ENCODE measurements around the gene SPATA19.

The SPATA19 gene

DNA sequence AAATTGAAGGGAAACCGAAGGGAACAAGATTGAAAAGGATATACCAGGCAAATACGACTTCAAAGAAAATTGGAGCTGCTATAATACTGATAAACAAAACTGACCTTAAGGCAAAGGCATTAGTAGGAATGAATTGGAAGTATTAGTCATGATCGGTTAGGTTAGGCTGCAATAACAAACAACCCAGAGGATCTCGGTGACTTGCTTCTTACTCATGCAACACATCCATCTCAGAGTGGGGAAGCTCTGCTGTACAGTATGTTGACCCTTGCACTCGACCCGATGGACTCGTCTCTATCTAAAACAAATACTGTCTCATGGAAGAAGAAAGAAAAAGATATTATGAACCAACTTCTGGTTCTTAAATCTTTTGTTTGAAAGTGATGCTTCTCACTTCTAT is 42.3 kb downstream of the SPATA19 start:
- H3K4me2 ChIP-seq, result no peak overlapping the region
- H3K9ac ChIP-seq, result no peak overlapping the region
- no peak for TF ChIP-seq Cebpa-rat (IDR thresholded peaks at IDR 0.05)
- peaks cover 0 to under 1% (median 0%) of the 10 kb centered on the region in 10 experiments; a peak in 1 of 20 replicates for H3K4me1 ChIP-seq
- H3K27ac ChIP-seq, result no peak overlapping the region
- H4K20me1 ChIP-seq, result no peaks in the 10 kb centered on the region; a peak in 1 of 22 replicates
- no peaks in the 10 kb centered on the region for H3K27me3 ChIP-seq
- H3K9me3 ChIP-seq (replicated peaks in 1 of 11), result peaks cover 0 to 4% (median 0%) of the 10 kb centered on the region in 11 experiments; a peak in 1 of 22 replicates
- H3K36me3 ChIP-seq, result no peaks in the 10 kb centered on the region
- no peak overlapping the region for H3K4me3 ChIP-seq

DNA sequence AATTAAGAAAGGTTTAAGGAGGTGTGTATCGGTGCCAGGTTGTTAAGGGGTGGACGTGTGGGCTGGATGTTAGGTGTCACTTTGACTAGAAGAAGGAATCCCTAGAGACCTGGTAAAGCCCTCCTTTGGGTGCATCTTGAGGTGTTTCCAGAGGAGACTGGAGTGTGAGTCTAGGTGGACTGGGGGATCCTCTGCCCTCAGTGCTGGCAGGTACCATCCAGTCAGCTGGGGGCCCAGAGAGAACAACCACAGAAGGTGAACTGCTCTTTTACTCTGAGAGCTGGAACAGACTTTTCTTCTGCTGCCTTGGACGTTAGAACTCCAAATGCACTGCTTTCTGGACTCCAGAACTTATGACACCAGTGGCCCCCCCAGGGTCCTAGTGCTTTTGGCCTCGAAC is 44.0 kb downstream of the SPATA19 start:
- H3K36me3 ChIP-seq, result no peaks in the 10 kb centered on the region
- no peak for TF ChIP-seq Cebpa-rat (IDR thresholded peaks at IDR 0.05)
- no peak overlapping the region for H3K4me2 ChIP-seq
- H3K4me3 ChIP-seq, result no peak overlapping the region
- no peak overlapping the region for H3K9ac ChIP-seq
- peaks cover 0 to 20% (median 4%) of the 10 kb centered on the region in 11 experiments; a peak in 13 of 22 replicates for H3K9me3 ChIP-seq (replicated peaks in 1 of 11)
- H4K20me1 ChIP-seq, result no peaks in the 10 kb centered on the region; a peak in 1 of 22 replicates
- H3K27ac ChIP-seq, result no peak overlapping the region
- H3K27me3 ChIP-seq, result no peaks in the 10 kb centered on the region
- no peaks in the 10 kb centered on the region for H3K4me1 ChIP-seq

DNA sequence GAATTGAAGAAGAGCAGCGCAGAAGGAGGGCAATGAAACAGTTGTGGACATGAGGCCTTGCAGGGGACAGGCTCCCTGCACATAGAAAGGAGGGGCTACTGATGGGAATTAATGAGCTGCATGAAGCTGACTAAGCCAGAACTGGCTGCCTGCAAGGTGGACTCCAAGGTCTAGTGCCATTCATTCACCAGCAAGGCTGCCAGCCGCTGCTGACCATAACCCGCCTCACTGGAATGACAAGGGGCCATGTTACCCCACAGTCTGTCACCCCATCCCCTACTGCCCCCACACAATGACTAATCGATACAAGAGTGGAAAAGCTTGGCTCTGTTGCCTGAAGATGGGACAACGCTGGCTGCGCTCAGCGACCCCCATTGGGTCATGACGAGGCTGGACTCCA is 44.6 kb downstream of the SPATA19 start:
- H3K27ac ChIP-seq, result no peak overlapping the region
- no peaks in the 10 kb centered on the region for H3K4me1 ChIP-seq
- no peaks in the 10 kb centered on the region; a peak in 1 of 22 replicates for H4K20me1 ChIP-seq
- H3K36me3 ChIP-seq, result no peaks in the 10 kb centered on the region
- no peak overlapping the region for H3K4me3 ChIP-seq
- no peak overlapping the region for H3K4me2 ChIP-seq
- H3K9ac ChIP-seq, result no peak overlapping the region
- no peaks in the 10 kb centered on the region for H3K27me3 ChIP-seq
- peaks cover 2 to 27% (median 10%) of the 10 kb centered on the region in 11 experiments for H3K9me3 ChIP-seq (replicated peaks in 1 of 11)
- no peak for TF ChIP-seq Cebpa-rat (IDR thresholded peaks at IDR 0.05)

DNA sequence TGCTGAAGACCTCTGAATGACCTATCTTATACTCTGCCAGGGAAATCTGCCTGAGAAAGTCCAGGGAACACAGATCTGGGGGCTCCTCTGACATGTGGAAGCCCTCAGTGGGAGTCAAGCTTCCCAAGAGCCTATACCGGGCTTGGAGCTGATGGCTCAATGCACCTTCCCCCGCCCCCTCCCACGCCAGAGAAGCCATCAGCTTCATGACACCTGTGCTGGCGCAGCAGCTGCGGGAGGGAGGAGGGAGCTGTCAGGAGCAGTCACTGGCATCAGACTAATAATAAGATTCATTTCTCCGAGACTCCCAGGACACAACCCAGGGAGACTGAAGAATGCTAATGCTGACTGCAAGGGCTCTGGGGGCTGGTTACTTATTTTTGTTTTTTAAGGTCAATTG is 47.8 kb downstream of the SPATA19 start:
- H3K4me3 ChIP-seq, result no peak overlapping the region
- no peak overlapping the region for H3K27ac ChIP-seq
- H3K9ac ChIP-seq, result no peak overlapping the region

DNA sequence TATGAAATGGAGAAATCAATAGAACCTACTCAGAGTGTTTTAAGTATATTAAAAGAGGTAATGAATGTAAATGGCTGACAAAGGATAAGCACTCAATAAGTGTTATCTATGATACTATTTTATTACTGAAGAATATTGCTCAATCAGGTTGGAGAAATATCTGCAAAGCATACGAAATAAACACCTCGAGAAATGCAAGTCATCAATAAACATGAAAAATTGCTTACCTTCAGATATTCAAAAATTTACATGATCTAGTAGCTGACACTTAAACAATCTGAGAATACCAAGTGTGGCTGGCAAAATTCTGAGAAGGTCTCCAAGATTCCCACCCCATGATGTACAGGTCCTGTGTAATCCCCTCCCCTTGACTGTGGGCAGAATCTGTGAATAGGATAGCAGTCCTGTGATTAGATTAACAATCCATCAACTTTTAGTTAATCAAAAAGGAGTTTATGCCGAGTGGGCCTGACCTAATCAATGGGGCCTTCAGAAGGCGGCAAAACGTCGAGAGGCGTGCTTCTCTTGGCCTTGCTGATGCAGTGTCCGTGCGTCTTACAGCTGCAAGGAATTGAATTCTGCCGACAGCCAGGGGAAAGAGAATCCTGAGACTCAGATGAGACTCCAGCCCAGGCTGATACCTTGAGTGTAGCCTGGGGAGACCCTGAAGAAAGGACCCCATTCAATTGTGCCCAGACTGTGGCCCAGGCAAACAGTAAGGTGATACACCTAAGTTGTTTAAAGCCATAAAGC is 49.1 kb downstream of the SPATA19 start:
- Histone ChIP-seq H3K4me2 (no peak overlapping the region), H3K9me3 (replicated peaks in 1 of 11) (peaks cover 34 to 65% (median 47%) of the 10 kb centered on the region in 11 experiments), H3K27ac (no peak overlapping the region), H3K4me1 (peaks cover 0 to 10% (median 8%) of the 10 kb centered on the region in 10 experiments; a peak in 15 of 20 replicates), H3K36me3 (no peaks in the 10 kb centered on the region), H3K4me3 (no peak overlapping the region), H4K20me1 (no peaks in the 10 kb centered on the region; a peak in 1 of 22 replicates), H3K27me3 (no peaks in the 10 kb centered on the region), H3K9ac (no peak overlapping the region)
- no peak for TF ChIP-seq Cebpa-rat (IDR thresholded peaks at IDR 0.05)

More for the DNA sequence above, 47.8 kb downstream of the SPATA19 start:
- Histone ChIP-seq H3K36me3 (no peaks in the 10 kb centered on the region), H4K20me1 (no peaks in the 10 kb centered on the region; a peak in 1 of 22 replicates), H3K27me3 (no peaks in the 10 kb centered on the region), H3K4me1 (no peaks in the 10 kb centered on the region), H3K9me3 (replicated peaks in 1 of 11) (peaks cover 32 to 58% (median 41%) of the 10 kb centered on the region in 11 experiments), H3K4me2 (no peak overlapping the region)
- TF ChIP-seq Cebpa-rat (IDR thresholded peaks at IDR 0.05), result no peak

DNA sequence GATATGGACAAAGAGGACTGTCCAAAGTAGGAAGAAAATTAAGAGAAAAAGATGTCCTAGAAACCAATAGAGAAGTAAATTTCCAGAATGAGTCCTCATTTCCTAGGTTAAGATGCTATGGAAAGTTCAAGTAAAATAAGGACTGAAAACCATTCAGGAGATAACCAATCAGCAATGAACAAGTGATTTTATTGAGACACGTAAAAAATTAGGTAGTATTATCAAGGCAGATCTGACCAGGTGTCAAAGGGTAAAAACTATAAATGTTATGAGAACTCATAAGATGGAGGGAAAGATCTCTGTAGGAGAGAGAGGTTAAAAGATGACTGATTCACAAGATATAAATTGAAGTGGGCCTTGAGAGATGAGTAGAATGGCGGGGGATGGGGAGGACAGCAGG is 50.2 kb downstream of the SPATA19 start:
- H3K4me3 ChIP-seq, result no peak overlapping the region
- H3K27ac ChIP-seq, result no peak overlapping the region
- H3K4me1 ChIP-seq, result peaks cover 0 to 21% (median 17%) of the 10 kb centered on the region in 10 experiments; a peak in 15 of 20 replicates
- no peak for TF ChIP-seq Cebpa-rat (IDR thresholded peaks at IDR 0.05)
- H3K4me2 ChIP-seq, result no peak overlapping the region
- H3K9ac ChIP-seq, result no peak overlapping the region
- H3K9me3 ChIP-seq (replicated peaks in 1 of 11), result peaks cover 34 to 75% (median 47%) of the 10 kb centered on the region in 11 experiments
- H3K27me3 ChIP-seq, result no peaks in the 10 kb centered on the region
- H4K20me1 ChIP-seq, result no peaks in the 10 kb centered on the region; a peak in 1 of 22 replicates
- H3K36me3 ChIP-seq, result no peaks in the 10 kb centered on the region

DNA sequence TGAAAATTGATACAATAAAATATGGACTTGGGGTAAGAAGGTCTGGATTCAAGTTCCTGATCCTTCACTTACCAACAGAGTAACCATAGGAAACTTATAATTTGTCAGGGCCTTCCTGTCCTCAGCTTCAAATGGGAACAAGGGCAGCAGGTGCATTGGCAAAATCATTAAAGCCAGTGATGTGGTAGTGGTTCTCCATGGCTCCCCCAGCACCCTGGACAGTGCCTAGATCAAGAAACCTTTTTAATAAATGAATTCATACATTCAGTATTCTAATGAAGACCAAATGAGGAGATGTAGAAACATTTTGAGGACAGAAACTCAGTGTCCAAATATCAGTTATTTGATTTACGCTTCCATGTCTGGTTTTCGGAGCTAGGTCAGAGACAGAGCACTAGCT is 51.1 kb downstream of the SPATA19 start:
- no peaks in the 10 kb centered on the region for H3K27me3 ChIP-seq
- no peak overlapping the region for H3K27ac ChIP-seq
- no peak for TF ChIP-seq Cebpa-rat (IDR thresholded peaks at IDR 0.05)
- peaks cover 34 to 75% (median 47%) of the 10 kb centered on the region in 11 experiments for H3K9me3 ChIP-seq (replicated peaks in 1 of 11)
- H3K4me2 ChIP-seq, result no peak overlapping the region
- no peaks in the 10 kb centered on the region for H4K20me1 ChIP-seq
- H3K36me3 ChIP-seq, result no peaks in the 10 kb centered on the region
- H3K4me1 ChIP-seq, result peaks cover 0 to 21% (median 17%) of the 10 kb centered on the region in 10 experiments; a peak in 15 of 20 replicates
- no peak overlapping the region for H3K9ac ChIP-seq
- H3K4me3 ChIP-seq, result no peak overlapping the region

DNA sequence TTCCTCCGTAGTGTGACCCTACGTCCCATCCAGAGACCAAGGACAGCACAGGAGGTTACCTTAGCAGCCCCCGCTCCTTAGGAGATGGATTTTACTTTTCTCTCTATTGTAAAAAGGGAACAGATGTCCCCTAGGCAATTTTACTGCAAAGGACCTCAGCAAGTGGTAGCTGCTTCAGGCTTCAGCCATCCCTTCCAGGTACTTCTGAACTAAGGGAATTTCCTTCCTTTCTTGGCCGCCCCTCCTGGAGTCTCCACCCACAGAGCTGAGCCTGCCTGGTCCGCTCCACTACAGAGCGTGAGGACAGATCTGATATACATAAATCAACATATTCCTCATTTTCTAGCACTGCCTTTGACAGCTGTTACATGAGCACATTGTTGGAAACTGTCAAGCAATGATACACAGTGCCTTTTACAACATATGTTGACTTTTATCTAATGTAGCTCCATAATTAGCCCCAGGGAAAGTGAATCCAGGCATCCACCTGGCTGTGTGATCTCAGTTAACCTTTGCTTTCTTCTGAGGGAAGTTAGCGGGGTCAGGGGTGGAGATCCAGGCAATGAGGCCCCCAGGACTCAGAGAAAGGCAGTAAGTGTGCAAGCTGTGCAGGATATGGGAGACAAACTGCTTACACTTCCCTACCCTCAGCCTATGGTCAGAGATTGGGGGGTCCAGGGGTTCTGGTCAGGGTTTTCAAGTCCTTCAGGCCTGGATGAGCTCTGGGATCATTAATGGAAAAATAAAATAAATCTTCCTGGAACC is 51.9 kb downstream of the SPATA19 start:
- Histone ChIP-seq H3K36me3 (no peaks in the 10 kb centered on the region), H4K20me1 (no peaks in the 10 kb centered on the region), H3K4me3 (no peak overlapping the region), H3K27ac (no peak overlapping the region), H3K27me3 (no peaks in the 10 kb centered on the region), H3K9me3 (replicated peaks in 1 of 11) (peaks cover 34 to 75% (median 47%) of the 10 kb centered on the region in 11 experiments), H3K9ac (no peak overlapping the region), H3K4me1 (peaks cover 0 to 21% (median 17%) of the 10 kb centered on the region in 10 experiments; a peak in 15 of 20 replicates), H3K4me2 (no peak overlapping the region)
- TF ChIP-seq Cebpa-rat (IDR thresholded peaks at IDR 0.05), result no peak

DNA sequence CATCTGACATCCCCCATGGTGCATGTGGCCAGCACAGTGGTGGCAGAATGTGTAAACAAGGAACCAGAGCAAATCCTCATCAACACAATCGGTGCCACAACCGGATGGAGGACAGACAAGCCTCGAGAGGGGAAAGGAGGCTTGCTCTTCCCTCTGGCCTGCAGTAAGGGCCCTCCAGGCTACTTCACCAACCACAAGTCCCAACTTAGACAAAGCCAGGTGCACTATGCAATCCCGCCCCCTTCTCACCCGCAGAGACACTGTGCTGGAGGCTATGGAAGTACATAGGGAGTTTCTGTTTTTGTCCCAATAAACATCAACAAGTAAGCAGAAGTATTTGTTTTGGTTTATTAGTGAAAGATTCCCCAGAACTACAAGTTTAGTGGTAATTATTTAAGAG is 54.3 kb downstream of the SPATA19 start:
- peaks cover 0 to 21% (median 17%) of the 10 kb centered on the region in 10 experiments; a peak in 15 of 20 replicates for H3K4me1 ChIP-seq
- H3K36me3 ChIP-seq, result no peaks in the 10 kb centered on the region
- no peak overlapping the region for H3K27ac ChIP-seq
- no peak for TF ChIP-seq Cebpa-rat (IDR thresholded peaks at IDR 0.05)
- no peaks in the 10 kb centered on the region for H4K20me1 ChIP-seq
- H3K4me2 ChIP-seq, result peak overlapping the region in 10 of 11 experiments; percentile 17 to 82 (median 58); a peak in 18 of 22 replicates
- H3K27me3 ChIP-seq, result no peaks in the 10 kb centered on the region
- H3K9ac ChIP-seq, result no peak overlapping the region
- no peak overlapping the region for H3K4me3 ChIP-seq
- peaks cover 30 to 51% (median 40%) of the 10 kb centered on the region in 11 experiments for H3K9me3 ChIP-seq (replicated peaks in 1 of 11)

All from BLaER1 treated with 17β-estradiol and CSF1 and Interleukin-3, amounts not matched to agents 10 nM and 100 nM (cell line).